HG03457 (cell line): Measurements from ENCODE around the gene RPL13A.

Experiments
- ATAC-seq: cut with Tn5 transposase; IDR thresholded peaks from one replicate; pipeline ENCODE4 v1.9.1; 2021; ENCODE audit warnings: moderate number of reproducible peaks; ENCODE audit not compliant: unreplicated experiment

Gene RPL13A

GRCh38 chr19:49502866-49503581 lies 15.6 kb downstream of the RPL13A start:
- ATAC-seq = no peak

DNA sequence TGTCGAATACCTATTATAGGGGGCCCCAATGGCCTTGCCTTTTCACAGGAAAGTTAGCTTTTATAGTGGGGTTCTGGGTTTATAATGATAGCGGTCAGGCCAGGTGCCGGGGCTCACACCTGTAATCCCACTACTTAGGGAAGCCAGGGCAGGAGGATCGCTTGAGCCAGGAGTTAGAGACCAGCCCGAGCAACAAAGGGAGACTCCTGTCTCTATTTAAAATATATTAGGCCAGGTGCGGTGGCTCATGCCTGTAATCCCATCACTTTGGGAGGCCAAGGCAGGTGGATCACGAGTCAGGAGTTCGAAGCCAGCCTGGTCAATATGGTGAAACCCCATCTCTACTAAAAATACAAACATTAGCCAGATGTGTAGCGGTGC lies 16.2 kb downstream of the RPL13A start:
- ATAC-seq = no peak

GRCh38 chr19:49506575-49507105 lies 19.2 kb downstream of the RPL13A start:
- ATAC-seq = no peak

GRCh38 chr19:49507803-49508494 lies 20.5 kb downstream of the RPL13A start:
- no peak for ATAC-seq

- no peak for ATAC-seq
These were observed 25.8 kb downstream of the RPL13A start for GRCh38 chr19:49512970-49513745.

GRCh38 chr19:49513746-49514118 lies 26.3 kb downstream of the RPL13A start:
- no peak for ATAC-seq

DNA sequence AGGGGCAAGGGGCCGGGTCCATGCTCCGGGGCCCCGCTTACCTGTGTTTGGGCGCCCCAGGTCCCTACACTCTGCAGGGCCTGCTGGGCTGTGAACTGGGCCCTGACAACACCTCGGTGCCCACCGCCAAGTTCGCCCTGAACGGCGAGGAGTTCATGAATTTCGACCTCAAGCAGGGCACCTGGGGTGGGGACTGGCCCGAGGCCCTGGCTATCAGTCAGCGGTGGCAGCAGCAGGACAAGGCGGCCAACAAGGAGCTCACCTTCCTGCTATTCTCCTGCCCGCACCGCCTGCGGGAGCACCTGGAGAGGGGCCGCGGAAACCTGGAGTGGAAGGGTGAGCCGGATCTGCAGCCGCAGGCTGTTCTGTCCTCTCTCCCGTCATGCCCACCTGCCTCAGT lies 26.7 kb downstream of the RPL13A start:
- no peak for ATAC-seq

GRCh38 chr19:49515767-49516166 lies 28.4 kb downstream of the RPL13A start:
- ATAC-seq = no peak

DNA sequence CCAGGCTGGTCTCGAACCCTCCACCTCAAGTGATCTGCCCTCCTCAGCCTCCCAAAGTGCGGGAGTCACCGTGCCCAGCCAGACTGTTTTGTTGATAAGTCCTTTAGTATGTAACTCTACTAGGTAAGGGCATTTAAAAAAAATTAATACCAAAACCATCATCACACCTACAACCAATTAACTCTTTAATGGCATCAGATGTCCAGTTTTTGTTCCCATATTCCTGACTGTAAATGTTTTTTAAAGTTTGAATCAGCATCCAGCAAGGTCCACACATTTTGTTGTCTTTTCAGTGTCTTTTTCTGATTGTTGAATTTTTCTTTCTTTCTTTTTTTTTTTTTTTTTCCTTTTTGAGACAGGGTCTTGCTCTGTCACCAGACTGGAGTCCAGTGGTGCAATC lies 30.6 kb downstream of the RPL13A start:
- no peak for ATAC-seq

- ATAC-seq = no peak
These were observed 33.4 kb downstream of the RPL13A start for GRCh38 chr19:49520705-49521319.

DNA sequence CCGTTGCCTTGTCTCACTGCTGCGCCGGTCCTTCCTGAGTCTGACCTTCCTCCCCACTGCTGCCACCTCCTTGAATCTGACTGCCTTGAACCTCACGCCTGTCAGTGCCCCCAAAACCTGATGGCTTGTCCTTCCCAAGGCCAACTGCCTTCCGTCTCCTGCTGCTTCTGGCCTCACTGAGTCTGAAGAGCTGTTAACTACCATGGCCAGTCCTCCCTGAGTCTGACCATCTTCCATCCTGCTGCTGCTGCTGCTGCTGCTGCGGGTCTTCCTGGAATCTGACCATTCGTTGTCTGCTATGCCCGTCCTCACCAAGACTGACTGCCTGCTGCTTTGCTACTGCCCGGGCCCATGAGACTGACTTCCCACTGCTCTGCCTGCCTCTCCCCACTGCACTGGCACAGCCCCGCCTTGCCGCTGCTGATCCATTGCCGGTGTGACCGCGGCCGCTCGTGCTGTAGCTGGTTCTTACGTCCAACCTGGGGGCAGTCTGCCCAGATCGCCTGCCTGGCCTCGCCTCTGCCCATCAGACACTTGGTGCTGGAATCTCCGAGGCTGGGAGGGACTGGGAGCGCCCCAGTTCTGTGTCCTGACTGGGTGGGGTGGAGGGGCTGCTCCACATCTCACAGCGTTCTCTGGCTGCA lies 37.5 kb downstream of the RPL13A start:
- ATAC-seq = no peak

GRCh38 chr19:49528211-49528771 lies 40.9 kb downstream of the RPL13A start:
- ATAC-seq = no peak

DNA sequence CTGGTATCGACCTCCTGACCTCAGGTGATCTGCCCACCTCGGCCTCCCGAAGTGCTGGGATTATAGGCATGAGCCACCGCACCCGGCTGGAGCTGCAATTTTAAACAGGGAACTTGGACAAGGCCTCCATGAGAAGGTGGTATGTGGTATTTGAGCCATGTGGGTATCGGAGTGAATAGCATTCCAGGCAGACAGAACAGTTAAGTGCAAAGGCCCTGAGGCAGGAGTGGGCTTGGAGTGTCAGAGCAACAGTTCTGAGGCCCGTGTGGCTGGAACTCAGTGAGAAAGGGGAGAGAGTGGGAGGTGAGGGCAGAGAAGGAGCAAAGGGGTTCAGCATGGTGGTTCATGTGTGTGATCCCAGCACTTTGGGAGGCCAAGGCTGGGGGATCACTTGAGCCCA lies 43.3 kb downstream of the RPL13A start:
- ATAC-seq = no peak

GRCh38 chr19:49533551-49534488 lies 46.4 kb downstream of the RPL13A start:
- no peak for ATAC-seq

DNA sequence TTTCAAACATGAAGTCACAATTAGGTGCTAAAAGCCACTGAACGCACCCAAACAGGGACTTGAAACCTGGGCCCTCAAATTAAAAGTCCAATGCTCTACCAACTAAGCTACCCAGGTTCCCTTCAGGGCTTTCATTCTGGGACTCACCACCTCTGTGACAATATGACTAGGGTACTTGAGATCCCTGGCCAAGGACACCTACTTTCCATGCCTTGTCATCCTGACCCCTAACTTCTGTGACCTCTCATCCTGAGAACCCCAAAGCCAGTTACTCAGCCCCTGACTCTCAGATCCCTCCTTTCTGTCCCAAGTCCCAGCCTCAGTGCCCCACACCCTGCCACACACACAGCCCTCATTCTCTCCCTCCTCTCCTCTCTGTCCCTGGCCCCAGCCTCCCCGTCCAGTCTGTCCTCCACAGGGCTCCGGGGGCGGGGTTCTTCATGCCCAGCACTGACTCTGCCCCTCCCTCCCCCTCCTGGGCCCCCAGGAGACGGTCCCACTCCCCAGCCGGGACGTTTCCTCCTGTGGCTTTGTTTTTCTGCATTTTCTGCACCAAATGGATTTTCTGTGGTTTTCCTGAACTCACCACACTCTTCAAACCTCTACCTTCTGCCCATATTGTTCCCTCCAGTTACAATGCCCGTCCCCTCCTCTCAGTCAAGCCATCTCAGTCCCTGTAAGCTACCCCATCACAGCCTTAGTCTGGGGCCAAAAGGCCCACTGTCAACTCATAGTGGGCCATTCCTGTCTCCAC lies 47.4 kb downstream of the RPL13A start:
- no peak for ATAC-seq

- no peak for ATAC-seq
These were observed 49.6 kb downstream of the RPL13A start for GRCh38 chr19:49536921-49537462.

GRCh38 chr19:49538643-49539042 lies 51.2 kb downstream of the RPL13A start:
- no peak for ATAC-seq

GRCh38 chr19:49539192-49539952 lies 52.0 kb downstream of the RPL13A start:
- no peak for ATAC-seq
